Measurements from ENCODE around the gene STON1.

- TF ChIP-seq MXI1 (conservative IDR thresholded peaks at IDR 0.05; ENCODE audit: poor library complexity, severe bottlenecking) (no peak), TAF1 (IDR thresholded peaks at IDR 0.05; ENCODE audit: low read depth) (no peak)
- TF ChIP-seq, protein P1, sequence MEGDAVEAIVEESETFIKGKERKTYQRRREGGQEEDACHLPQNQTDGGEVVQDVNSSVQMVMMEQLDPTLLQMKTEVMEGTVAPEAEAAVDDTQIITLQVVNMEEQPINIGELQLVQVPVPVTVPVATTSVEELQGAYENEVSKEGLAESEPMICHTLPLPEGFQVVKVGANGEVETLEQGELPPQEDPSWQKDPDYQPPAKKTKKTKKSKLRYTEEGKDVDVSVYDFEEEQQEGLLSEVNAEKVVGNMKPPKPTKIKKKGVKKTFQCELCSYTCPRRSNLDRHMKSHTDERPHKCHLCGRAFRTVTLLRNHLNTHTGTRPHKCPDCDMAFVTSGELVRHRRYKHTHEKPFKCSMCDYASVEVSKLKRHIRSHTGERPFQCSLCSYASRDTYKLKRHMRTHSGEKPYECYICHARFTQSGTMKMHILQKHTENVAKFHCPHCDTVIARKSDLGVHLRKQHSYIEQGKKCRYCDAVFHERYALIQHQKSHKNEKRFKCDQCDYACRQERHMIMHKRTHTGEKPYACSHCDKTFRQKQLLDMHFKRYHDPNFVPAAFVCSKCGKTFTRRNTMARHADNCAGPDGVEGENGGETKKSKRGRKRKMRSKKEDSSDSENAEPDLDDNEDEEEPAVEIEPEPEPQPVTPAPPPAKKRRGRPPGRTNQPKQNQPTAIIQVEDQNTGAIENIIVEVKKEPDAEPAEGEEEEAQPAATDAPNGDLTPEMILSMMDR (IDR thresholded peaks at IDR 0.05; ENCODE audit: poor library complexity, severe bottlenecking), result no peak
Observed at GRCh38 chr2:48568547-48568946, 38.6 kb downstream of the STON1 start.

All from neural cell (in vitro differentiated cells).